Motor neuron (in vitro differentiated cells): ENCODE measurements around the gene OR2AE1. TPM values are rescaled to one million over a fixed set of nuclear protein-coding genes. Genes with fewer than 3 reads are reported as not detected.
"Not testable (repeated sequence)": the region's sequence is repeated elsewhere in the genome, so short reads cannot be mapped to it uniquely, and the experiment has no call there.

Experiments used
- ATAC-seq, 8 experiments: fragments of 200-7000 bp; cut with Tn5 transposase; replicated peaks in 6 of 8; 2 replicates each; pipeline ENCODE4 v1.8.0; 2021; ENCODE audit warnings: mild to moderate bottlenecking in 8 of 8, moderate library complexity in 8 of 8
- H3K27ac ChIP-seq, 2 donors: fragments of 250-450 bp; sonication (Bioruptor Pico); 2 replicates each; pipeline ENCODE4 v1.9.0; 2021; ENCODE audit warnings: antibody characterized with exemption in 2 of 2, mild to moderate bottlenecking in 2 of 2, moderate library complexity in 1 of 2
- H3K4me1 ChIP-seq, 2 donors: fragments of 250-450 bp; sonication (Bioruptor Pico); replicated peaks in 1 of 2; 2 replicates each; pipeline ENCODE4 v1.6.1; 2021; ENCODE audit warnings: antibody characterized with exemption in 2 of 2, mild to moderate bottlenecking in 2 of 2, moderate library complexity in 1 of 2
- H3K4me3 ChIP-seq, 5 donors: fragments of 250-450 bp; sonication (Bioruptor Pico); 2 replicates each; pipeline ENCODE4 v1.9.0; 2021; ENCODE audit warnings: antibody characterized with exemption in 5 of 5, mild to moderate bottlenecking in 5 of 5, moderate library complexity in 4 of 5
- WGBS, 10 experiments: fragments of 450-650 bp; shearing (Covaris generic); methylation state at CpG; one replicate each; pipeline ENCODE4 v1.0.0; 2022; 5-methylcytosine and 5-hydroxymethylcytosine counted together
- in situ Hi-C, 9 experiments: fragments of 400-800 bp; cut with MboI; loops; one replicate each; pipeline ENCODE4 v1.15.0; 2021; ENCODE audit warnings: low sequenced_read_pairs in 9 of 9, low pct_unique_long_range_greater_than_20kb in 2 of 9; ENCODE audit not compliant: unreplicated experiment in 9 of 9
- total RNA-seq, 8 experiments: library from RNA; unstranded; fragments of 300-600 nt; gene quantifications; 2 replicates each; pipeline versions ENCODE4 v1.2.3 to v1.2.4, GENCODE V29; 2022

OR2AE1 gene
- total RNA-seq, 8 experiments from 2014 or later = 0.21 to 0.70 (median 0.62) TPM; not detected in 3

- H3K27ac ChIP-seq = no peak overlapping the region
- 40 to 97% (median 70%) methylated on average over 2 to 5 of the region's 5 CpGs; no CpG with 5 or more reads in 2 of the 10 experiments for WGBS, 10 experiments
- ATAC-seq = no peak
- in situ Hi-C loops = no loop called here
- no peak overlapping the region for H3K4me3 ChIP-seq
- H3K4me1 ChIP-seq = no peaks in the 10 kb centered on the region
Observed at GRCh38 chr7:99893280-99893679, 16.4 kb upstream of the OR2AE1 start.

DNA sequence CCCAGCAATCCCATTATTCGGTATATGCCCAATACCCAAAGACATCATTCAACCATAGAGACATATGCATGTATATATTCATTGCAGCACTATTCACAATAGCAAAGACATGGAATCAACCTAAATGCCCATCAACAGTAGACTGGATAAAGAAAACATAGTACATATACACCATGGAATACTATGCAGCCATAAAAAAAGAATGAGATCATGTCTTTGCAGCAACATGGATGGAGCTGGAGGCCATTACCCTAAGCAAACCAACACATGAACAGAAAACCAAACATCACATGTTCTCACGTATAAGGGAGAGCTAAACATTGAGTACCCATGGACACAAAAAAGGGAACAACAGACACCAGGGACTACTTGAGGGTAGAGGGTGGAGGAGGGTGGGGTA lies 13.5 kb upstream of the OR2AE1 start:
- H3K4me3 ChIP-seq, in situ Hi-C loops, ATAC-seq, H3K4me1 ChIP-seq, H3K27ac ChIP-seq: not testable (repeated sequence)
- 69 to 100% (median 100%) methylated on average over 1 to 2 of the region's 2 CpGs; no CpG with 5 or more reads in 1 of the 10 experiments for WGBS, 10 experiments

- H3K27ac ChIP-seq, in situ Hi-C loops, H3K4me1 ChIP-seq, ATAC-seq, H3K4me3 ChIP-seq: not testable (repeated sequence)
- no CpG with 5 or more reads among the region's 29 CpGs for whole genome bisulfite sequencing, 10 experiments
Observed at GRCh38 chr7:99888366-99888765, 11.5 kb upstream of the OR2AE1 start.

DNA sequence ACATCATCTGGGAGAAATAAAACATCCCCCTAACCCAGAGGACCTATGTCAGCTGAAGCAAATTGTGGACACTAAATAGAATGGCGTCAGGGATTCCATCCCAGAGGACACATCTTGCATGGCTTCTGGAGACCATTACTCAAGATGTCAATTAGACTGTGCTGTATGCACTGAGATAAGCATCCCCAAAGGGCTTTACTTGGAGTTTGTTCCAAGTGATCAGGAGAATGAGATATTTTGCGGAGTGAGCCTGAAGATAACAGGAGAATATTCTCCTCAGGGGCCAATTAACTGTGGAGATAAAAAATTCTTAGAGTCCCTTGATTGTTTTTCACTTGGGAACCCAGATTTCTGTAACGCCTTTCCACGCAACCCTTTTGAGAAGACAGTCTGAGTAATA lies 4.5 kb upstream of the OR2AE1 start:
- H3K4me3 ChIP-seq = no peak overlapping the region
- peak in 1 of 8 experiments; percentile 22 for ATAC-seq
- 63 to 100% (median 95%) methylated on average over 1 to 4 of the region's 4 CpGs; no CpG with 5 or more reads in 1 of the 10 experiments for WGBS, 10 experiments
- H3K27ac ChIP-seq = no peak overlapping the region
- H3K4me1 ChIP-seq = no peaks in the 10 kb centered on the region
- in situ Hi-C loops = no loop called here

- 68 to 96% (median 86%) methylated on average over 2 to 5 of the region's 5 CpGs; no CpG with 5 or more reads in 3 of the 10 experiments for WGBS, 10 experiments
- Histone ChIP-seq H3K4me3 (no peak overlapping the region), H3K27ac (no peak overlapping the region), H3K4me1 (no peaks in the 10 kb centered on the region)
- in situ Hi-C loops = loop anchor here in 1 of 9 experiments (10.0 kb wide), 1 partner anchor 82 kb away; no protein-coding TSS in a partner anchor
- no peak for ATAC-seq
Observed at GRCh38 chr7:99876491-99876890, 342 bp downstream of the OR2AE1 start.

DNA sequence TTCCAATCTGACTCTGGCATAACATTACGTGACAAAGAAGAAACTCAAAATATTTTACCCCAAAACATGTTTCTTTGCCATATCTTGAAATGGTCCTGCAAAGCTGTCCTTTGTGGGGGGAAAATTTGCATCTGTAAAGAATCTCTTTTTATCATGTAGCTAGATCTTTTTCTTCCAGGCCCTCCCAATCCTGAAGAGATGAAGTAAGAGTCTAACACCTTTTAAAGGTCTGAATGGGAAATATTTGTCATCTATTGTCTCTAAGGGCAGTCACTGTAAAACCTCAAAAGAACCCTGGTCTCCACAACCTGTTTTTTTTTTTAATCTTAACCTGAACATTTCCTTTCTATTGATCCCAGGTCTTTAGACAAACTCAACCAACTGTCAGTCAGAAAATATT lies 8.6 kb downstream of the OR2AE1 start:
- no peak for ATAC-seq
- Histone ChIP-seq H3K27ac (no peak overlapping the region), H3K4me1 (no peaks in the 10 kb centered on the region), H3K4me3 (no peak overlapping the region)
- in situ Hi-C loops = no loop called here
- WGBS, 10 experiments = 0 to 100% (median 75%) methylated on average over 1 of the region's 1 CpG; no CpG with 5 or more reads in 1 of the 10 experiments

DNA sequence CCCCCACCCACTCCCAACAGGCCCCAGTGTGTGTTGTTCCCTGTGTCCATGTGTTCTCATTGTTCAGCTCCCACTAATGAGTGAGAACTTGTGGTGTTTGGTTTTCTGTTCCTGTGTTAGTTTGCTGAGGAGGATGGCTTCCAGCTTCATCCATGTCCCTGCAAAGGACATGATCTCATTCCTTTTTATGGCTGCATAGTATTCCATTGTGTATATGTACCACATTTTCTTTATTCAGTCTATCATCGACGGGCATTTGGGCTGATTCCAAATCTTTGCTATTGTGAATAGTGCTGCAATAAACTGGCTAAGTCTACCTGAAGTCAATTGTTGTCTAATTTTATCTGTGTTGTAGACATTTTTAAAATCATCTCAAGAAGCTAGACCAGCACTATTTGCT lies 9.4 kb downstream of the OR2AE1 start:
- 0 to 100% (median 81%) methylated on average over 2 of the region's 2 CpGs; no CpG with 5 or more reads in 1 of the 10 experiments for WGBS, 10 experiments
- in situ Hi-C loops, H3K4me3 ChIP-seq, H3K27ac ChIP-seq, ATAC-seq, H3K4me1 ChIP-seq: not testable (repeated sequence)

DNA sequence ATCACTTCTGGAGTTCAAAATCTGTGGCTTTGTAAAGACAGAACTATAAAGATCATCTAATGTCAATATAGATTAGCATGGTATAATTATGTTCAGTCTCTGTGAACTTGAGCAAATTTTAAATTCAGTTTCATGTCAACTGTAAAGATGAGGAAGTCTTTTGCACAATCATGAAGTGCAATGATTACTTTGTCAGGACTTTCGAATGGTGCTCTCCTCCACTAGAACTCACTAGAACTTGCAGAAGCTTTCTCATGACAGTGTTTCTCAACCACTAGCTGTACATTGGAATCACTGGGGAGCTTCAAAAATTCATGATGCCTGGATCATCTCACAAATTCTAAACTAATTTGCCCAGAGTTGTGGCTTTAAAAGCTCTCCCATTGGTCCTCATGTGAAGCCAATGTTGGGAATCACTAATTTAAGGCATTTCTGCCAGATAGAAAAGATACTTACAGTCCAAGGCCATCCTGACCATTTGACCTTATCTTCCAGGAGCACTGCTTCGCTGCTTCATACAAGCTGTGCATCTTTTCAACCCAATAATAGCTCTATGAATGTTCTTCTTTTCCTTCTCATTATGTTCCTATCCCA lies 12.9 kb downstream of the OR2AE1 start:
- Histone ChIP-seq H3K4me3 (no peak overlapping the region), H3K27ac (no peak overlapping the region), H3K4me1 (no peaks in the 10 kb centered on the region)
- in situ Hi-C loops = no loop called here
- no peak for ATAC-seq
- WGBS, 10 experiments = 0 to 59% (median 18%) methylated on average over 1 to 2 of the region's 2 CpGs; no CpG with 5 or more reads in 2 of the 10 experiments

GRCh38 chr7:99860281-99861127 lies 16.3 kb downstream of the OR2AE1 start:
- 51 to 95% (median 80%) methylated on average over 1 to 12 of the region's 15 CpGs; no CpG with 5 or more reads in 3 of the 10 experiments for WGBS, 10 experiments
- no peak for ATAC-seq
- no peak overlapping the region for H3K27ac ChIP-seq
- no peak overlapping the region for H3K4me3 ChIP-seq
- no peaks in the 10 kb centered on the region for H3K4me1 ChIP-seq
- in situ Hi-C loops = no loop called here

GRCh38 chr7:99855236-99855635 lies 21.6 kb downstream of the OR2AE1 start:
- Histone ChIP-seq H3K4me3 (no peak overlapping the region), H3K27ac (no peak overlapping the region), H3K4me1 (no peaks in the 10 kb centered on the region)
- in situ Hi-C loops = no loop called here
- no peak for ATAC-seq
- 0 to 100% (median 92%) methylated on average over 1 of the region's 1 CpG; no CpG with 5 or more reads in 1 of the 10 experiments for WGBS, 10 experiments

DNA sequence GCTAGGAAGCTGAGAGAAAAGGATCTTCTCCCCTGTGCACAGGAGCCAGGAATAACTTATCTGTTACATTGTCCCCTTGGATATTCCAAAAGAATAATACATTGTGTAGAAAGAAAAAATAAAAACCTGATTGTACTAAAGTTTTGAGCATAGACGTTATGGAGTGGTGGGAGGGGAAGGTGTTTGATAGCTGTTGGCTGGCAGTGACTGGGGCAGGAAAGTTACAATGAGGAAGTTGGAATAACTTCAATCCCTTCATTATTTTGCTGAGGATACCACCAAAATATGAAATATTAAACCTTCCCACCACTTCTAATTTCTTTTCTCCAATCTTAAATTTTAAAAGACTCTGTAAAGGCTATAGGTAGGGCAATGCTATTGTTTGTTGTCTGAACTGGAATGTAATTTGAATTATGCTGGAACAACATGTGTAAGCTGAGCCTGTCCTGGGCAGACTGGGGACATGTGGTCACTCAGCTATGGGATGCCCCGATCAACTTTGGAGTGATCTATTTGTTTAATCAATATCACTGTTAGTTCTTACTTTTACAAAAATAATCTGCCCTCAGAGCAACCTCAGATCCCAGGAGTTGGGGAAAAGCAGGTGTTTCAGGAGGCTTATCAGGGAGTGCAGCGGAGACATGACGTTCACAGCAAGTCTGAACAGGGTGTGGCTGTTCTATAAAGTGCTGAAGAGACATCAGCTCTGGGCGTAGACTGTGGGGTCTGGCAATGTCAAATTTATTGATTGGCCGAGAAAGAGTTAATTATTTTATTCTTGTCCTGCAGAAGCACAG lies 28.2 kb downstream of the OR2AE1 start:
- H3K4me1 ChIP-seq = no peaks in the 10 kb centered on the region
- H3K4me3 ChIP-seq = no peak overlapping the region
- ATAC-seq = no peak
- no peak overlapping the region for H3K27ac ChIP-seq
- 21 to 90% (median 59%) methylated on average over 1 to 6 of the region's 6 CpGs for WGBS, 10 experiments
- in situ Hi-C loops = loop anchor here in 1 of 9 experiments (25.0 kb wide), 1 partner anchor 211 kb away; no protein-coding TSS in a partner anchor

- H3K4me1 ChIP-seq = peaks cover 8 to 9% of the 10 kb centered on the region in 2 donors
- H3K27ac ChIP-seq = no peak overlapping the region
- ATAC-seq = peak in 3 of 8 experiments; percentile 69 to 98 (median 79)
- in situ Hi-C loops = loop anchor here in 1 of 9 experiments (25.0 kb wide), 1 partner anchor 207 kb away; no protein-coding TSS in a partner anchor
- H3K4me3 ChIP-seq = no peak overlapping the region
- 0 to 100% (median 68%) methylated on average over 1 of the region's 1 CpG; no CpG with 5 or more reads in 4 of the 10 experiments for WGBS, 10 experiments
Observed at GRCh38 chr7:99844328-99844727, 32.5 kb downstream of the OR2AE1 start.
